SU-DHL-6 (cell line): ENCODE results near the gene ZNF740.

Experiments
- CTCF ChIP-seq: fragments of 200-600 bp; sonication (generic); IDR thresholded peaks from one replicate; pipeline ENCODE4 v1.5.1; 2017; ENCODE audit warnings: antibody characterized with exemption, mild to moderate bottlenecking, low read length, moderate library complexity; ENCODE audit not compliant: insufficient read depth, poor library complexity, severe bottlenecking
- EZH2phosphoT487 ChIP-seq: fragments of 200-600 bp; sonication (generic), shearing (Covaris generic); conservative IDR thresholded peaks from 2 replicates; pipeline ENCODE4 v1.6.1; 2018; ENCODE audit warnings: mild to moderate bottlenecking, antibody characterized with exemption, low read length, moderate library complexity, mixed read lengths

DNA sequence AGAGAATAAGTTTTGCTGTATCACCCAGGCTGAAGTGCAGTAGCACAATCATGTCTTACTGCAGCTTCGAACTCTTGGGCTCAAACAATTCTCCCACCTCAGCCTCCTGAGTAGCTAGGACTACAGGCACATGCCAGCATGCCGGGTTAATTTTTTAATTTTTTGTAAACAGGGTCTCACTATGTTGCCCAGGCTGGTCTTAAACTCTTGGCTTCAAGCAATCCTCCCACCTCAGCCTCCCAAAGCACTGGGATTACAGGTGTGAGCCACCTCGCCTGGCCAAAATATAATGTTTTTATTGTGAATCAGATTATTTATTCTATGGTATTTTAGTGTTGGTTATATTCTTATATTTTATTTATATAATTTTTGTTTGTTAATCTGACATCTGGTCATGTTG, 3.8 kb upstream of the ZNF740 start:
- TF ChIP-seq CTCF (no peak), EZH2phosphoT487 (no peak)
